IMR-90 (cell line): ENCODE measurements around the gene ING5. TPM values are rescaled to one million over a fixed set of nuclear protein-coding genes. Genes with fewer than 3 reads are reported as not detected.
"Not testable (repeated sequence)": the region's sequence is repeated elsewhere in the genome, so short reads cannot be mapped to it uniquely, and the experiment has no call there.

ENCODE experiments used
- ATAC-seq: fragments of 200-7000 bp; cut with Tn5 transposase; 2 replicates; pipeline ENCODE4 v1.9.1; 2020; ENCODE audit warnings: low read depth, mild to moderate bottlenecking, moderate library complexity
- BruUV-seq: library from RNA; stranded (reverse); fragments of 400-500 nt; replicated peaks from 2 replicates; lab custom pipeline; 2021; lab: Mats Ljungman, UMichigan
- CTCF ChIA-PET: fragments of 300-600 bp; formaldehyde crosslinking; extraction: SDS; loops from one replicate; lab custom pipeline; 2021; ENCODE audit warnings: antibody characterized with exemption; lab: Yijun Ruan, JAX
- POLR2A ChIA-PET: fragments of 300-600 bp; sonication (Branson Sonifier 250); formaldehyde crosslinking; loops from one replicate; lab custom pipeline; 2022; ENCODE audit warnings: antibody characterized with exemption; ENCODE audit not compliant: unreplicated experiment; lab: Charles Lee
- DNase-seq: peaks from one replicate; pipeline ENCODE4 v3.0.0; 2013
- H2AFZ ChIP-seq: replicated peaks from 2 replicates; pipeline ENCODE3; 2013; ENCODE audit warnings: low read length, mild to moderate bottlenecking; ENCODE audit not compliant: poor library complexity
- H2AK5ac ChIP-seq: 2 replicates; pipeline ENCODE4 v1.6.1; 2013; ENCODE audit warnings: low read depth, low read length, inconsistent platforms
- H2AK9ac ChIP-seq: replicated peaks from 2 replicates; pipeline ENCODE3; 2013; ENCODE audit warnings: mild to moderate bottlenecking, low read depth, low read length, moderate library complexity; ENCODE audit not compliant: poor library complexity
- H2BK120ac ChIP-seq: 2 replicates; pipeline ENCODE4 v1.6.1; 2013; ENCODE audit warnings: low read depth, low read length, inconsistent platforms
- H2BK15ac ChIP-seq: 3 replicates; pipeline ENCODE4 v1.6.1; 2013; ENCODE audit warnings: low read depth, low read length, inconsistent platforms
- H2BK20ac ChIP-seq: 2 replicates; pipeline ENCODE4 v1.6.1; 2013; ENCODE audit warnings: low read depth, mild to moderate bottlenecking, inconsistent platforms, low read length, moderate library complexity
- H2BK5ac ChIP-seq: 2 replicates; pipeline ENCODE4 v1.6.1; 2013; ENCODE audit warnings: mild to moderate bottlenecking, low read depth, low read length, inconsistent platforms; ENCODE audit not compliant: poor library complexity, severe bottlenecking
- H3K14ac ChIP-seq: replicated peaks from 2 replicates; pipeline ENCODE4 v1.6.1; 2013; ENCODE audit warnings: low read depth, low read length, inconsistent platforms
- H3K18ac ChIP-seq: 2 replicates; pipeline ENCODE4 v1.6.1; 2013; ENCODE audit warnings: low read depth, low read length, control low read depth
- H3K23ac ChIP-seq: 2 replicates; pipeline ENCODE4 v1.6.1; 2013; ENCODE audit warnings: low read depth, low read length, inconsistent platforms
- H3K27ac ChIP-seq: 2 replicates; pipeline ENCODE4 v1.5.1; 2013; ENCODE audit warnings: mild to moderate bottlenecking, control low read depth, low read length; ENCODE audit not compliant: insufficient read depth
- H3K27me3 ChIP-seq: 2 replicates; pipeline ENCODE4 v1.6.1; 2013; ENCODE audit warnings: low read length; ENCODE audit not compliant: control insufficient read depth, insufficient read depth
- H3K36me3 ChIP-seq: 2 replicates; pipeline ENCODE4 v1.6.1; 2013; ENCODE audit warnings: low read length, mixed read lengths; ENCODE audit not compliant: control insufficient read depth, insufficient read depth
- H3K4ac ChIP-seq: 2 replicates; pipeline ENCODE4 v1.6.1; 2013; ENCODE audit warnings: low read depth, low read length, inconsistent platforms
- H3K4me1 ChIP-seq: 2 replicates; pipeline ENCODE4 v1.6.1; 2013; ENCODE audit warnings: low read length, mixed read lengths; ENCODE audit not compliant: control insufficient read depth, insufficient read depth
- H3K4me2 ChIP-seq: 2 replicates; pipeline ENCODE4 v1.6.1; 2013; ENCODE audit warnings: low read depth, mild to moderate bottlenecking, control low read depth, low read length, moderate library complexity
- H3K4me3 ChIP-seq: 2 replicates; pipeline ENCODE4 v1.5.1; 2013; ENCODE audit warnings: low read depth, mild to moderate bottlenecking, control low read depth, low read length, moderate library complexity; ENCODE audit not compliant: insufficient read depth
- H3K56ac ChIP-seq: 2 replicates; pipeline ENCODE4 v1.6.1; 2013; ENCODE audit warnings: low read length, inconsistent platforms; ENCODE audit not compliant: insufficient read depth; ENCODE audit errors: extremely low read depth
- H3K79me1 ChIP-seq, 2 experiments: 2 replicates each; pipeline ENCODE4 v1.6.1; 2013; ENCODE audit warnings: low read length in 2 of 2, inconsistent platforms in 1 of 2, low read depth in 1 of 2
- H3K9ac ChIP-seq: 2 replicates; pipeline ENCODE4 v1.6.1; 2013; ENCODE audit warnings: low read depth, low read length, control low read depth
- H3K9me1 ChIP-seq: 2 replicates; pipeline ENCODE4 v1.6.1; 2013; ENCODE audit warnings: low read length, inconsistent platforms; ENCODE audit not compliant: insufficient read depth
- H3K9me3 ChIP-seq: 2 replicates; pipeline ENCODE4 v1.6.1; 2013; ENCODE audit warnings: low read length; ENCODE audit not compliant: control insufficient read depth, insufficient read depth
- H4K20me1 ChIP-seq: 2 replicates; pipeline ENCODE4 v1.6.1; 2013; ENCODE audit warnings: low read length, inconsistent platforms; ENCODE audit not compliant: insufficient read depth
- H4K5ac ChIP-seq: 2 replicates; pipeline ENCODE4 v1.6.1; 2013; ENCODE audit warnings: mild to moderate bottlenecking, low read depth, low read length, control low read depth
- H4K8ac ChIP-seq, 2 experiments: 2 replicates each; pipeline ENCODE4 v1.6.1; 2013; ENCODE audit warnings: low read depth in 2 of 2, low read length in 2 of 2, control low read depth in 1 of 2, inconsistent platforms in 1 of 2
- H4K91ac ChIP-seq: 2 replicates; pipeline ENCODE4 v1.6.1; 2013; ENCODE audit warnings: low read depth, low read length, inconsistent platforms; ENCODE audit not compliant: insufficient read depth
- ELK1 ChIP-seq: fragments of 150-350 bp; IDR thresholded peaks from 2 replicates; pipeline ENCODE4 v1.6.1; 2016; ENCODE audit warnings: low read depth, mild to moderate bottlenecking, low read length, moderate library complexity, borderline replicate concordance
- MAFK ChIP-seq: IDR thresholded peaks from 2 replicates; pipeline ENCODE4 v1.6.1; 2012; ENCODE audit warnings: low read depth, low read length, improper control_type of control experiment
- RFX5 ChIP-seq: IDR thresholded peaks from 2 replicates; pipeline ENCODE4 v1.8.0; 2012; ENCODE audit warnings: low read depth, mild to moderate bottlenecking, low read length, moderate library complexity
- USF2 ChIP-seq: fragments of 150-350 bp; IDR thresholded peaks from 2 replicates; pipeline ENCODE4 v1.6.1; 2017; ENCODE audit warnings: mild to moderate bottlenecking, antibody characterized with exemption, low read length, low read depth
- WGBS, 2 experiments: methylation state at CpG; one replicate each; pipeline versions ENCODE4 v1.1.5 to v1.1.7; 2013; ENCODE audit warnings: missing lambda C conversion rate in 2 of 2; ENCODE audit not compliant: insufficient read length in 1 of 2; ENCODE audit errors: extremely low coverage in 2 of 2; 5-methylcytosine and 5-hydroxymethylcytosine counted together
- dilution Hi-C: fragments of 300-500 bp; cut with HindIII; formaldehyde crosslinking; loops from one replicate; pipeline ENCODE4 v1.14.3; 2018; ENCODE audit warnings: low sequenced_read_pairs; ENCODE audit not compliant: unreplicated experiment
- in situ Hi-C: fragments of 300-500 bp; cut with MboI; formaldehyde crosslinking; loops from 3 replicates; pipeline ENCODE4 v1.14.3; 2019; ENCODE audit warnings: low sequenced_read_pairs, inconsistent platforms, mixed read lengths
- intact Hi-C: fragments of 100-400 bp; cut with micrococcal nuclease; formaldehyde crosslinking; loops from 2 replicates; pipeline ENCODE4 v1.10.0; 2022
- polyA plus RNA-seq, 3 experiments: library from polyadenylated mRNA; depleted of rRNA; stranded (reverse); fragments of >200 nt; gene quantifications; 2 replicates each; pipeline ENCODE4 v1.2.3, GENCODE V29; 2012; ENCODE audit warnings: low replicate concordance in 1 of 3
- total RNA-seq: library from RNA; depleted of rRNA; stranded (reverse); fragments of >200 nt; gene quantifications from 2 replicates; pipeline ENCODE4 v1.2.3, GENCODE V29; 2012

ING5 gene
- total and polyA plus RNA-seq, 2 of the 4 experiments (the other 2 are of a cell fraction): 36.1 to 38.9 TPM

- WGBS, 2 experiments: 100% methylated on average over 1 of the region's 20 CpGs; no CpG with 5 or more reads in 1 of the 2 experiments
- no peak overlapping the region for H3K18ac ChIP-seq
- H2BK120ac ChIP-seq: no peak overlapping the region
- H4K8ac ChIP-seq: no peak overlapping the region
- no peak overlapping the region for H4K5ac ChIP-seq
- intact Hi-C loops: no loop called here
- H2AK9ac ChIP-seq: peak overlapping the region; percentile 77
- no peak overlapping the region for H3K14ac ChIP-seq
- dilution Hi-C loops: no loop called here
- H3K4me3 ChIP-seq: no peak overlapping the region
- H3K27ac ChIP-seq: no peak overlapping the region
- H3K9me3 ChIP-seq: no peaks in the 10 kb centered on the region
- H3K79me1 ChIP-seq: peaks cover 0 to 5% of the 10 kb centered on the region in 2 experiments; a peak in 1 of 4 replicates
- H3K9me1 ChIP-seq: no peaks in the 10 kb centered on the region
- H3K56ac ChIP-seq: no peak overlapping the region
- no peak overlapping the region for H3K23ac ChIP-seq
- POLR2A ChIA-PET: no interaction called here
- H4K91ac ChIP-seq: no peak overlapping the region
- H2BK15ac ChIP-seq: no peak overlapping the region
- H3K4me1 ChIP-seq: no peaks in the 10 kb centered on the region
- no peaks in the 10 kb centered on the region for H3K27me3 ChIP-seq
- H4K20me1 ChIP-seq: peaks cover 7% of the 10 kb centered on the region
- no peak overlapping the region for H2AFZ ChIP-seq
- H3K9ac ChIP-seq: no peak overlapping the region
- no peak overlapping the region for H2AK5ac ChIP-seq
- peaks cover 36% of the 10 kb centered on the region for H3K36me3 ChIP-seq
- ATAC-seq (no peak), DNase-seq (no peak)
- in situ Hi-C loops: no loop called here
- H2BK5ac ChIP-seq: no peak overlapping the region
- CTCF ChIA-PET: no interaction called here
- no peak overlapping the region for H3K4ac ChIP-seq
- no peak overlapping the region for H3K4me2 ChIP-seq
- no TSS peak for BruUV-seq
- H2BK20ac ChIP-seq: no peak overlapping the region
- TF ChIP-seq USF2 (no peak), RFX5 (no peak), ELK1 (no peak), MAFK (0 out of 2 replicates have a peak, but pooled peaks have one; percentile 32)
Measured at GRCh38 chr2:241759067-241759807, 57.4 kb downstream of the ING5 start.

GRCh38 chr2:241759893-241760292 is 58.1 kb downstream of the ING5 start:
- in situ Hi-C loops, H2AK5ac ChIP-seq, H3K56ac ChIP-seq, ATAC-seq, H3K27me3 ChIP-seq, H3K23ac ChIP-seq, H3K4me1 ChIP-seq, POLR2A ChIA-PET, H3K9me3 ChIP-seq, H2AK9ac ChIP-seq, H2AFZ ChIP-seq, H3K4me2 ChIP-seq, H3K4ac ChIP-seq, H3K9ac ChIP-seq, H4K91ac ChIP-seq, H3K4me3 ChIP-seq, H2BK120ac ChIP-seq, H4K20me1 ChIP-seq, H2BK20ac ChIP-seq, CTCF ChIA-PET, H3K9me1 ChIP-seq, intact Hi-C loops, H3K27ac ChIP-seq, H3K79me1 ChIP-seq, H2BK15ac ChIP-seq, H3K14ac ChIP-seq, DNase-seq, BruUV-seq, H2BK5ac ChIP-seq, H4K5ac ChIP-seq, H3K18ac ChIP-seq, dilution Hi-C loops, H4K8ac ChIP-seq: not testable (repeated sequence)
- no CpG with 5 or more reads among the region's 16 CpGs for WGBS, 2 experiments
- H3K36me3 ChIP-seq: peaks cover 35% of the 10 kb centered on the region
